ENCODE measurements around the gene GNAQ.
"Not testable (repeated sequence)": the region's sequence is repeated elsewhere in the genome, so short reads cannot be mapped to it uniquely, and the experiment has no call there.

Gene GNAQ

DNA sequence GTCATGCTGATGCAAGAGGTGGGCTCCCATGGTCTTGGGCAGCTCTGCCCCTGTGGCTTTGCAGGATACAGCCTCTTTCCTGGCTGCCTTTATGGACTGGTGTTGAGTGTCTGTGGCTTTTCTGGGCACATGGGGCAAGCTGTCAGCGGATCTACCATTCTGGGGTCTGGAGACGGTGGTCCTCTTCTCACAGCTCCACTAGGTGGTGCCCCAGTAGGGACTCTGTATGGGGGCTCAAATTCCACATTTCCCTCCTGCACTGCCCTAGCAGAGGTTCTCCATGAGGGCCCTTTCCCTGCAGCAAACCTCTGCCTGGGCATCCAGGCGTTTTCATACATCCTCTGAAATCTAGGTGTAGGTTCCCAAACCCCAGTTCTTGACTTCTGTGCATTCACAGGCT lies 340.9 kb downstream of the GNAQ start:
- DNase-seq (ENCODE audit: low read depth, low spot score): not testable (repeated sequence)

DNA sequence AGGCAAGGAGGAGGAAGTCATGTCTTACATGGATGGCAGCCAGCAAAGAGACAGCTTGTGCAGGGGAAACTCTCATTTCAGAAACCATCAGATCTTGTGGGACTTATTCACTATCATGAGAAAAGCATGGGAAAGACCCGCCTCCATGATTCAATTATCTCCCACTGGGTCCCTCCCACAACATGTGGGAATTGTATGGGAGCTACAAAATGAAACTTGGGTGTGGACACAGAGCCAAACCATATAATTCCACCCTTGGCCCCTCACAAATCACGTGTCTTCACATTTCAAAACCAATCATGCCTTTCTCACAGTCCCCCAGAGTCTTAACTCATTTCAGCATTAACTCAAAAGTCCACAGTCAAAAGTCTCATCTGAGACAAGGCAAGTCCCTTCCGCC lies 341.5 kb downstream of the GNAQ start:
- DNase-seq (ENCODE audit: low read depth, low spot score): not testable (repeated sequence)

DNA sequence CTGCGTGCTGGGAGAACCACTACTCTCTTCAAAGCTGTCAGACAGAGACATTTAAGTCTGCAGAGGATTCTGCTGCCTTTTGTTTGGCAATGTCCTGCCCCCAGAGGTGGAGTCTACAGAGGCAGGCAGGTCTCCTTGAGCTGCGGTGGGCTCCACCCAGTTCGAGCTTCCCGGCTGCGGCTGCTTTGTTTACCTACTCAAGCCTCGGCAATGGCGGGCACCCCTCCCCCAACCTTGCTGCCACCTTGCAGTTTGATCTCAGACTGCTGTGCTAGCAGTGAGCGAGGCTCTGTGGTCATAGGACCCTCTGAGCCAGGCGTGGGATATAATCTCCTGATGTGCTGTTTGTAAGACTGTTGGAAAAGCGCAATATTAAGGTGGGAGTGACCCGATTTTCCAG lies 343.9 kb downstream of the GNAQ start:
- DNase-seq (ENCODE audit: low read depth, low spot score): not testable (repeated sequence)

DNA sequence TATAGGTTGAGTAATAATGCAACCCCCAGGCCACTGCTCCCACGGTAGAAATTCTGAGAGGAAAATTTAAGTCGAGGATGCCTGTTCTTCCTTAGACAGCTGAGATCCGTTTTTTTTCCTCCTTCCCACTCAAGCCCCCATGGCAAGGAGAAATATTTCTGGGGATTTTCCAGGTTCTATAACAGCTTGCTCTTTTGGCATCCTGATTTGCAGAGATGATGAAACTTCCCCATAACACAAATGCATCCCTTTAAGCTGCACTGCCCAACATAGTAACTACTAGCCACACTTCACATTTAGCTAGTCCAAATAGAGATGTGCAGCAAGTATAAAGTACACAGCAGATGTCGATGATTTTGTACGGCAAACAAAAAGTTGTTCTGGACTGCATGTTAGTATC lies 351.0 kb downstream of the GNAQ start:
- no peak for DNase-seq (ENCODE audit: low read depth, low spot score)

DNA sequence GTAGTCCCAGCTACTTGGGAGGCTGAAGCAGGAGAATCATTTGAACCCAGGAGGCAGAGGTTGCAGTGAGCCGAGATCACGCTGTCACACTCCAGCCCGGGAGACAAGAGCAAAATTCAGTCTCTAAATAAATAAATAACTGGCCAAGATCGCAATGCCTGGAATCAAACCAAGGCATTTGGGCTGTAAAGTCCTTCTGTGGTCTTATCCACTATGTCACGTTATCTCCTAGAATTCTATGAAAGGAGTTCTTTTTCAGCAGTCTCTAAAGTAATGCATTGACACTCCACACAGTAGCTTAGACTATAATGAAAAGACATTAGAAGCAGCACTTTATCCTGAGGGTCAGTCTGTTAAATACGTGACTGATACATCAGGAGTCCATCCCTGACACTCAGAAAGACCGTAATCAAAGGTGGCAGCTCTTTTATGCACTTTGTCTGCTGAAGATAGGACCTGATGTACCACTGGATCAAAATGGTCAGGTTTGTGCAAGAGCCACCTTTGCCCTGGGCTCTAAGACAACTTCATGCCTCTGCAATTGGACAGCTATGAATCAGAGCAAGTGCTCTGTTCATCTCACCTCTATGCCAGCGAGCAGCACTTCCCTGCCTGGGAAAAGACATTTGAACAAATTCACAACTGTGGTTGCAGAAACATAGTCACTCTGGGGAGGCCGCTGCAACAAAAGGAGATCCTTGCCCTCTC lies 351.8 kb downstream of the GNAQ start:
- no peak for DNase-seq (ENCODE audit: low read depth, low spot score)

DNA sequence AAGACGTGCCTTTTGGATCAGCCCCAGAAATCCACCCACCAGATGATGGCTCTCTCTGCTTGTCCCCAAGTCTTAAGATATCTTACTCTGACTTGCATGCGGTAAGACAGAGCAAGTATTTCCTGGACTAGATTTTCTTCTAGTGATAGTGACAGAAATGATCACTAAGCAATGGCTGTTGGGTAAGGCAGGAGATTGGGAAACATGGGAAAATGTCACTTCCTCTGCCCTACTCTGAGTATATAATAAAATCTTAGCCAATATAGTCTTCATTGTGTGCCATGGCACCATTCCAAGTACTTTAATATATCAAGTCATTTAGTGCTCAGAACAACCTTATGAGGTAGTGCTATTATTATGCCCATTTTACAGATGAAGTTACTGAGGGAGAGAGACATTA lies 352.5 kb downstream of the GNAQ start:
- DNase-seq (ENCODE audit: low read depth, low spot score): no peak

DNA sequence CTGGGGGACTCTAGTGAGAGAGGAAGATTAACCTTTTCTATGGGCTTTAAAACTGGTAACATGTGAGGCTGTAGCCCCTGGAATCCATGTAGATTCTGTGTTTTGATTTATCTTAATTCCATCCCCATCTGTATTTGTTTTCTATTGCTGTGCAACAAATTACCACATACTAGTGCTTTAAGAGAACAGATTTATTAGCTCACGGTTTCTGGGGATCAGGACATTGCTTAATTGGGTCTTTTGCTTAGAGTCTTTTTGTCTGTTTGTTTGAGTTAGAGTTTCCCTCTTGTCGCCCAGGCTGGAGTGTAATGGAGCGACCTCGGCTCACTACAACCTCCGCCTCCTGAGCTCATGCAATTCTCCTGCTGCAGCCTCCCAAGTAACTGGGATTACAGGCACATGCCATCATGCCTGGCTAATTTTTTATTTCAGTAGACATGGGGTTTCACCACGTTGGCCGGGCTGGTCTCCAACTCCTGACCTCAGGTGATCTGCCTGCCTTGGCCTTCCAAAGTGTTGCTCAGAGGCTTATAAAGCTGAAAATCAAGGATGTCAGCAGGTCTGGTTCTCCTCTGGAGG lies 353.6 kb downstream of the GNAQ start:
- DNase-seq (ENCODE audit: low read depth, low spot score): no peak

DNA sequence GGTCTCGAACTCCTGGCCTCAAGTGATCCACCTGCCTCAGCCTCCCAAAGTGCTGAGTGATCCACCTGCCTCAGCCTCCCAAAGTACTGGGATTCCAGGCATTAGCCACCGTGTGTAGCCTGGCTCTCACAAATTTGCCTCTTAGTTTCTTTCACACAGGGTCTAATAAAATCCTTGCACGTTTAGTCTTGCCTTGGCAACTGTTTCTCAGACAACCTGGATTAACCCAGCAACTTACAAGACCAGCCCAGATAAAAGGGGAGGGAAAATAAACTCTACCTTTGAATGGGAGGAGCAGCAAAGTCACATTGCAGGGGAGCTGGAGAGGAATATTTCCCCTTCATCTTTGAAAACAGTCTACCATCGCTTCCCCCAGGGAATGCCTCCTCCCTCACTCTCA lies 354.2 kb downstream of the GNAQ start:
- no peak for DNase-seq (ENCODE audit: low read depth, low spot score)

DNA sequence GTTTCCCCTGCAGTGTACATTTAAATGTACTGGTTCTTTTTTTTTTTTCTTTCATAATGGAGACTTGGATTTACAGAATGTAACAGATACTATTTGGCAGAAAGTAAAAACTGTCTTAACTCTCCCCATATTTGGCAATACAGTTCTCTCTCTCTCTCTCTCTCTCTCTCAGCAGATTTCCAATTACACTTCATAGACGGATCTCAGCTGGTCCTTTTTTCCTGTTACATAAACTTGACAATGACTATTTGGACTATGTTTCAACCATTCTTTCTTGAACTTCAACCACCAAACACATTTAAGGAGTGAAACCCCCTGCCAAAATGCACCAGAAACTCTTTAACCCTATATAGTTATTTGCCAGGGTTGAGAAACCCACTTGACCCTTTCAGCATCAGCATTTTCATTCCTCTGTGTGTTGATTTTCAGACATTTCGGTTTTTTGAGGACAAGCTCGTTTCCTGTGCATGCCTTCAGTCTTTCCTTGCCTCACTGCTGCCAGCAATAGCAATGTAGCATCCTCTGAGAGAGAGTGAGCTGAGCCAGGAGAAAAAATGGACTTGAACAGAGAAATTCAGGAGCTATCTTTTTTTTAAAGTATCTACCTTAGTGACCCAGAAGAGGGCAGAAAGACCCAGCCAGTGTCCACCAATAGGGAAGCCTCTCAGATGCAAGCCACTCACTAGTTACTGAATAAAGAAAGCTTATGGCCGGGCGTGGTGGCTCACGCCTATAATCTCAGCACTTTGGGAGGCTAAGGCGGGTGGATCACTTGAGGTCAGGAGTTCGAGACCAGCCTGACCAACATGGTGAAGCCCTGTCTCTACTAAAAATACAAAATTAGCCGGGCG lies 357.4 kb downstream of the GNAQ start:
- no peak for DNase-seq (ENCODE audit: low read depth, low spot score)

DNA sequence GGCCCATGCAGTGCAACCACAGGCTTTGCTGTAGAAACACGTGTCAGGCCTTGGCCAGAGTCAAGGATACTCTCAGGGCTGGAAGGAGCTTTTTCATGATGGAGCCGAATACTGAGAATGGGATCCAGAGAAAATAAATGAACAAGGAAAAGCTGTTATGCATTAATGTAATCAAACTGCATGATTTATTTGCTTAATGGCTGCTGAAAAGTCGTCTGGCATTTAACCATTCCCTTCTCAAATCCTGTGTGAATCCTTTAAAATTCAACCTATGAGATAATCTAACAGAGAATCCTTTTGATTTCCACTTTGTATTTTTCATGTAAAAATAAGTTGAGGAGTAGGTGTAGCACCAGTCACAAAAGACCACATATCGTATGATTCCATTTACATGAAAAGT lies 359.4 kb downstream of the GNAQ start:
- DNase-seq (ENCODE audit: low read depth, low spot score): no peak

DNA sequence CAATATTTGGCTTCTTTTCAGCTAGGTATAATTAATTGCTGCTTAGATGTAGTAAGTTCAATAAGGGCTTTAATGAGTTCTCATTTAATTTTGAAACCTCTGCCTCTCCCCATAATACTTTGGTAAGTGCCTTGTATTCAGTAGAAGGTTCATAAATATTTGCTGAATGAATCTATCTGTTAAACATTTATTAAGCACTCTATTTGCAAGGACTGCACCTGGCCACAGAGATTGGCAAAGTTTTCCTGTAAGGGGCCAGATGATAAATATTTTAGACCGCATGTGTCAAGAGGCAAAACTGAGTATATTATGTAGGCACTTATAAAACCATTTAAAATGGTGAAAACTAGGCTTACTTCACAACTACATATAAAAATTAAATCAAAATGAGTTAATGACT lies 364.5 kb downstream of the GNAQ start:
- DNase-seq (ENCODE audit: low read depth, low spot score): no peak
